Measurements from ENCODE around the gene UBE2J2. TPM values are rescaled to one million over a fixed set of nuclear protein-coding genes. Genes with fewer than 3 reads are reported as not detected.

The UBE2J2 gene
- polyA plus RNA-seq, 1 of the 3 experiments (the other 2 are of a cell fraction) = 47.5 TPM

GRCh38 chr1:1310476-1311053 is 36.9 kb upstream of the UBE2J2 start:
- H3K9me2 ChIP-seq = no peaks in the 10 kb centered on the region
- no peaks in the 10 kb centered on the region for H3K27me3 ChIP-seq (ENCODE audit: insufficient read depth)
- no peak overlapping the region for H3K9ac ChIP-seq
- peaks cover 15% of the 10 kb centered on the region; the same call in 1 of the 2 replicates for H4K20me1 ChIP-seq (ENCODE audit: insufficient read depth)
- H3K36me3 ChIP-seq (replicated peaks in 1 of 2; ENCODE audit: control insufficient read depth in 1 of 2, insufficient read depth in 2 of 2, low read length in 1 of 2) = peaks cover 0 to 52% of the 10 kb centered on the region in 2 experiments
- 86% methylated on average over 9 of the region's 21 CpGs for WGBS (ENCODE audit: low lambda C conversion rate)
- no peak overlapping the region for H3K4me2 ChIP-seq
- H3F3A ChIP-seq (replicated peaks; ENCODE audit: insufficient read depth) = no peaks in the 10 kb centered on the region
- DNase-seq = no peak
- no peak overlapping the region for H3K4me3 ChIP-seq (ENCODE audit: low read depth in 2 of 2, low read length in 1 of 2)
- H2AFZ ChIP-seq (ENCODE audit: low read depth) = no peak overlapping the region
- H3K4me1 ChIP-seq (ENCODE audit: control insufficient read depth in 1 of 2, insufficient read depth in 2 of 2, low read depth in 1 of 2, low read length in 1 of 2) = peaks cover 5 to 23% of the 10 kb centered on the region in 2 experiments; a peak in 2 of 4 replicates
- POLR2A ChIA-PET = no interaction called here
- H3K79me2 ChIP-seq (ENCODE audit: insufficient read depth) = peaks cover 29% of the 10 kb centered on the region
- CTCF ChIA-PET = interaction anchor here (1.3 to 1.4 kb wide), 2 partner anchors 8 to 19 kb away, joined by 3 to 5 read pairs; no protein-coding TSS in a partner anchor
- TF ChIP-seq TCF12 (IDR thresholded peaks at IDR 0.05) (no peak), JUND (IDR thresholded peaks at IDR 0.05) (no peak), USF1 (IDR thresholded peaks at IDR 0.05; ENCODE audit: borderline replicate concordance, low read depth) (no peak), EZH2phosphoT487 (IDR thresholded peaks at IDR 0.05; ENCODE audit: borderline replicate concordance, low read depth) (no peak), IRF3 (IDR thresholded peaks at IDR 0.05; ENCODE audit: low read depth, low read length) (no peak), TEAD4 (IDR thresholded peaks at IDR 0.05; ENCODE audit: borderline replicate concordance, insufficient read depth) (no peak), PBX3 (IDR thresholded peaks at IDR 0.05) (no peak), GATA2 (CRISPR knock-in tag; IDR thresholded peaks at IDR 0.05) (no peak), YY1 (IDR thresholded peaks at IDR 0.05; ENCODE audit: low read depth) (no peak), NFIC (IDR thresholded peaks at IDR 0.05; ENCODE audit: borderline replicate concordance) (no peak), RXRA (IDR thresholded peaks at IDR 0.05; ENCODE audit: borderline replicate concordance, low read depth) (no peak), SMC3 (IDR thresholded peaks at IDR 0.05; ENCODE audit: low read depth, low read length) (no peak), REST (IDR thresholded peaks at IDR 0.05; ENCODE audit: low read depth, low read length) (no peak), EP300 (IDR thresholded peaks at IDR 0.05; ENCODE audit: borderline replicate concordance in 1 of 2, low read depth in 1 of 2, low read length in 1 of 2) (no peak), ELF1 (IDR thresholded peaks at IDR 0.05) (no peak), FOXJ3 (CRISPR knock-in tag; IDR thresholded peaks at IDR 0.05) (no peak), MAX (IDR thresholded peaks at IDR 0.05; ENCODE audit: low read depth) (no peak), FOXM1 (IDR thresholded peaks at IDR 0.05; ENCODE audit: low read depth) (no peak), POLR2AphosphoS5 (IDR thresholded peaks at IDR 0.05; ENCODE audit: low read depth, low read length) (no peak), RFX5 (IDR thresholded peaks at IDR 0.05; ENCODE audit: low read length) (no peak)
- no peak overlapping the region for H3K27ac ChIP-seq (ENCODE audit: low read depth in 2 of 2, low read length in 1 of 2)
- no peaks in the 10 kb centered on the region for H3K9me3 ChIP-seq

All from SK-N-SH (cell line).